Muscle layer of colon (tissue), 2 donors: ENCODE results near the gene ASB6.

Experiments used
- H3K27ac ChIP-seq: one replicate; pipeline ENCODE4 v1.7.0; 2013; ENCODE audit warnings: low read depth, mild to moderate bottlenecking, low read length, moderate library complexity
- H3K27me3 ChIP-seq, 2 donors: one replicate each; pipeline ENCODE4 v1.7.0; 2013; ENCODE audit warnings: low read length in 2 of 2, mild to moderate bottlenecking in 2 of 2; ENCODE audit not compliant: insufficient read depth in 2 of 2, control insufficient read depth in 1 of 2
- H3K36me3 ChIP-seq: one replicate; pipeline ENCODE4 v1.7.0; 2013; ENCODE audit warnings: mild to moderate bottlenecking, low read length; ENCODE audit not compliant: insufficient read depth
- H3K4me1 ChIP-seq: one replicate; pipeline ENCODE4 v1.7.0; 2013; ENCODE audit warnings: mild to moderate bottlenecking, low read length; ENCODE audit not compliant: insufficient read depth
- H3K4me3 ChIP-seq, 2 donors: one replicate each; pipeline ENCODE4 v1.7.0; 2013; ENCODE audit warnings: low read length in 2 of 2, low read depth in 1 of 2, mild to moderate bottlenecking in 1 of 2, moderate library complexity in 1 of 2
- H3K9ac ChIP-seq: one replicate; pipeline ENCODE4 v1.7.0; 2013; ENCODE audit warnings: low read length
- H3K9me3 ChIP-seq: one replicate; pipeline ENCODE4 v1.7.0; 2013; ENCODE audit warnings: mild to moderate bottlenecking, low read length
- donor health status: abdominal sarcoma.
- donor health status: Adenocarcinoma of cecum.

Gene ASB6

DNA sequence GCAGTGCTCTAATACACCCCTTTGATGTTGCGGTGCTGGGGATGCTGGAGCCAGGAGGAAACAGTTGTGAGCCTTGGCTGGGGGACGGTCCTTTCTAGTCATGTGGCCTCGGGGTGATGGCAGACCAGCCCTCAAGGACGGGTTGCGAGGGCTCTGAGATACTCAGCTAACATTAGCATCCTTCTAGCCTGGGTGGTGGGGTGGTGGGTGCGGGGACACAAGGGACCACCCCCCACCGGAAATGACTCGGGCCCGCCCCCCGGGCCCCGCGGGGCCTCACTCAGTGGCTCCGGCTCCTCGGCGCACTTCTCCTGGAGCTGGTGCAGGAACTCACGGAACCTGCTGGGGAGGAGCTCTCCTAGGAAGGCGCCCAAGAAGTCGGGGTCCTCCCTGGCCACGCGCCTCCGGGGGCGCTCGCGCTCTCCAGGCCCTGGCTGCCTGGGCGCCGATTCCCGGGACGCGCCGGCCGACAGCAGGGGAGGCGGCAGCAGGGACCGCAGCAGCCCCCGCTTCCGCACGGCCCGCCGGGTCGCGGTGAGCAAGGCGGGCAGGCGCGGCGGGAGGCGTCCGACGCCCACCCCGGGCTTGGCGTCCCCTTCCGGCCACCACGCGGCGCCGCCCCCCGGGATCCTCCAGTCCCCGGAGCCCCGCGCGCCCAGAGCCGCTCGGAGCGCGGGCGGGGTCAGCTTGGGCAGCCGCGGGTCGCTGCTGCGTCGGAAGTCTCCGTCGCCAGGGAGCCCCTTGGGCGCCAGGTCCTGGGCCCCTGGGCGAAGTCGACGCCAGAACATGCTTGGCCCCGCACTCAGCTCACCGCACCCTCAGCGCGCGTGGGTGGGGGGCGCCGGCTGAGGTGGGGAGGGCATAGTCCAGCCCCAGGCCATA is 21.9 kb downstream of the ASB6 start:
- Histone ChIP-seq H3K36me3 (no peaks in the 10 kb centered on the region), H3K4me3 (peak overlapping the region; percentile 45 to 55), H3K27me3 (peaks cover 0 to 3% of the 10 kb centered on the region in 2 donors), H3K27ac (no peak overlapping the region), H3K9me3 (no peaks in the 10 kb centered on the region), H3K9ac (no peak overlapping the region), H3K4me1 (peaks cover 9% of the 10 kb centered on the region)

GRCh38 chr9:129617167-129617566 is 24.8 kb downstream of the ASB6 start:
- H3K9me3 ChIP-seq, result no peaks in the 10 kb centered on the region
- no peaks in the 10 kb centered on the region for H3K36me3 ChIP-seq
- peaks cover 0 to 3% of the 10 kb centered on the region in 2 donors for H3K27me3 ChIP-seq
- H3K4me3 ChIP-seq, result no peak overlapping the region
- no peak overlapping the region for H3K27ac ChIP-seq
- H3K9ac ChIP-seq, result no peak overlapping the region
- peaks cover 6% of the 10 kb centered on the region for H3K4me1 ChIP-seq

- no peak overlapping the region for H3K27ac ChIP-seq
- H3K36me3 ChIP-seq, result no peaks in the 10 kb centered on the region
- H3K4me3 ChIP-seq, result no peak overlapping the region
- no peaks in the 10 kb centered on the region for H3K9me3 ChIP-seq
- peaks cover 10% of the 10 kb centered on the region for H3K4me1 ChIP-seq
- no peaks in the 10 kb centered on the region for H3K27me3 ChIP-seq
- H3K9ac ChIP-seq, result no peak overlapping the region
Observed at GRCh38 chr9:129615407-129616285, 26.3 kb downstream of the ASB6 start.

- Histone ChIP-seq H3K9me3 (no peaks in the 10 kb centered on the region), H3K4me3 (no peak overlapping the region), H3K9ac (no peak overlapping the region), H3K4me1 (peaks cover 9% of the 10 kb centered on the region), H3K36me3 (no peaks in the 10 kb centered on the region), H3K27ac (no peak overlapping the region), H3K27me3 (no peaks in the 10 kb centered on the region)
Observed at GRCh38 chr9:129614932-129615331, 27.0 kb downstream of the ASB6 start.

DNA sequence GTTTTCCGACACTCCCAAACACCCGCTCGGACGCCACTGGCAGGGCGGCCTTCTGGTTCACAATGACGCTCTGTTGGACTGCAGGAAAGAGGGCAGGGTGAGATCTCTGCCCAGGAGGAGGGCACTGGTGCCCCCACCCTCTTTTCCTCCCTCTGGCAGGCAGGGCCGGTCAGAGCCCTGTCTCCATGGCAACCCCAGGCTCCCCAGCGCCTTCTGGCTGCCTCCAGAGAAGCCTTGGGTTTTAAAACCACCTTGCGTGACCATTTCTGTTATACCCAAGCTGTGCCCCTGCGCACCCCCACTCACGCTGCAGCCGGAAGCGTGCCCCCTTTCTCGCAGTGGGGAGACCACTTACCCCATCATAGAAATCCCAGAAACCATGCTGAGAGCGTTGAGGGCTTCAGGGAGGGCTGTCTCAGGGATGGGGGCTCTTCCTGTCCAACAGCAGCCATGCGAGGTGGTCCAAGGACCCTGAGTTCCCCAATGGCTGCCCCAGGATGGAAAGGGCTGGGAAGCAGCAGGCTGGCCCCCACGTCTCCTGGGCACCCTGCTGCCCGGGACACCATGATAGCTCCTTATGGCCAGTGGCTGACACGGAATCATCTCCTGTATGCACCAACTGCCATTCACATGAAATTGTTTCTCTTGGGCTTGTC is 28.3 kb downstream of the ASB6 start:
- Histone ChIP-seq H3K9me3 (no peaks in the 10 kb centered on the region), H3K27me3 (no peaks in the 10 kb centered on the region), H3K4me1 (peaks cover 19% of the 10 kb centered on the region), H3K36me3 (no peaks in the 10 kb centered on the region), H3K9ac (no peak overlapping the region), H3K27ac (no peak overlapping the region), H3K4me3 (no peak overlapping the region)

DNA sequence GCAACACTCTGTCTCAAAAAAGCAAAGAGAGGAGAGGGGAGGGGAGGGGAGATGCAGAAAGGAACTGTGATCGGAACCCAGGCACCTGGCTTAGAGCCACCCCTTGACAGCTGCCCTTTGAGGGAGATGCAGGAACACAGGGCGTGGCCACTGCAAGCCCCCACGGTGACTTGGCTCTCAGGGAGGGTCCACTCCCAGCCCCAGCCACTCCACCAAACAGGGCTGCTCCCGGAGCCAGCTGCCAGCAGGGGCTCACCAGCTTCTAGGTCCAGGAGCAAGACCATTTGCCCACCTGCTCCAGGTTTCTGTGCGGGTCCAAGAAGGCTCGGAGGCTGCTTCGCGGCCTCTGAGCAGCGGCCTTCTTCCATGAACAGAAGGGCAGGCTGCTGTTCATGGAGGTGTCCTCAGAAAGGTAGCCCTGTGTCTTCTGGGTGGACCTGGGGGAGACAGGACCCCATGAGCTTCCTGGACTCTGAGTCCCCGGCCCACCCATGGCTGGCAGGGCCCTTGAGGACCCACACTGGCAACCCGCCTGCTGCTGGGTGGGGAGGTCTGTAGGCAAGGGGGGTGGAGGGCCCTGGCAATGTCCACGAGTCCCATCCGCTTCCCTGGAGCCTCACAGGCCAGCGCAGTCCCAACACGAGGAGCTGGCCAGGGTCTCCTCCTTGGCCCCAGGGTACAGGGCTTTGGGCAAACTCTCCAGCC is 29.0 kb downstream of the ASB6 start:
- Histone ChIP-seq H3K27me3 (no peaks in the 10 kb centered on the region), H3K9me3 (no peaks in the 10 kb centered on the region), H3K27ac (no peak overlapping the region), H3K4me3 (no peak overlapping the region), H3K4me1 (peaks cover 20% of the 10 kb centered on the region), H3K36me3 (no peaks in the 10 kb centered on the region), H3K9ac (no peak overlapping the region)

GRCh38 chr9:129612123-129612522 is 29.8 kb downstream of the ASB6 start:
- Histone ChIP-seq H3K36me3 (no peaks in the 10 kb centered on the region), H3K9me3 (no peaks in the 10 kb centered on the region), H3K9ac (no peak overlapping the region), H3K4me3 (no peak overlapping the region), H3K27ac (no peak overlapping the region), H3K27me3 (no peaks in the 10 kb centered on the region), H3K4me1 (peaks cover 28% of the 10 kb centered on the region)

- H3K9me3 ChIP-seq, result no peaks in the 10 kb centered on the region
- peak overlapping the region; percentile 55 to 81 for H3K4me3 ChIP-seq
- H3K4me1 ChIP-seq, result peaks cover 32% of the 10 kb centered on the region
- H3K27me3 ChIP-seq, result no peaks in the 10 kb centered on the region
- H3K27ac ChIP-seq, result peak overlapping the region; percentile 80
- H3K9ac ChIP-seq, result peak overlapping the region; percentile 83
- no peaks in the 10 kb centered on the region for H3K36me3 ChIP-seq
Observed at GRCh38 chr9:129611307-129611800, 30.6 kb downstream of the ASB6 start.

DNA sequence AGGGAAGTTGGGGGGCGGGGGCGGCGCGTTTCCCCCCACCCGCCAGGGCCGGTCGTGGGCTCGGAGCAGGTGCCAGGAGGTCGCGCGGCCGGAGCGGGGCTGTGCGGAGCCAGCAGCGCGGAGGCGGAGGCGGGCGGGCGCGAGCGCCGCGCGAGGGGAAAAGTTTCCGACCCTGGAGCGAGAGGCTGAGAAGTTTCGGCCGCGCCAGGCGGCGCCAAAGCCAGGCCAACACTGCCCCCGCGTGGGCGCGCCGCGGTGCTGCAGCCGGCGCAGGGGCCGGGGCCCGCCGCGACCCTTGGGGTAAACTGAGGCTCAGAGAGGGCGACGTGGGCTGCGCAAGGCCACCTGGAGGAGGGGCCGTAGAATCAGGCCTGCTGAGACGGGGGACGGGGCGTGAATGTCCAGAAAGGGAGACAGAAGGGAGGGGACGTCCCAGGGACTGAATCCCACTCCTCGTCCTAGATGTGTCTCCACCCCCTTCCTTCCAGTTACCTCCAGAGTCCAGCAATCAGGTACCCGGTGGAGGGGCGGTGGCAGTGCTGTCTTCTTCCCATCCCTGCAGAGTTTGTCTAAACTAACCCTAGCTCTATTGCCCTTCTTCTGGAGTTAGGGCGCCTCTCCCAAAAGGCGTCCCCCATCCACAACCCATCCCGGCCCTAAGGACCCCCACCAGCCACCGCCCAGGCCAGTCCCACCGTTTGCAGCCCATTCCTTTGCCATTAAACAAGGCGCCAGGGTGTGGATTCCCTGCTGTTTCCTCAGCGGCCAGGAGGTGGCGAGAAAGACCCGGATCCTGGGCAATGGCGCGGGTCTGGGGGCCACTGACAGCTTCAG is 31.3 kb downstream of the ASB6 start:
- H3K9ac ChIP-seq, result peak overlapping the region; percentile 83
- peak overlapping the region; percentile 80 for H3K27ac ChIP-seq
- H3K9me3 ChIP-seq, result no peaks in the 10 kb centered on the region
- H3K36me3 ChIP-seq, result no peaks in the 10 kb centered on the region
- H3K4me3 ChIP-seq, result peak overlapping the region; percentile 55 to 81
- H3K27me3 ChIP-seq, result no peaks in the 10 kb centered on the region
- peaks cover 32% of the 10 kb centered on the region for H3K4me1 ChIP-seq

- H3K27ac ChIP-seq, result peak overlapping the region; percentile 80
Observed at GRCh38 chr9:129610213-129610472, 31.8 kb downstream of the ASB6 start.

More at GRCh38 chr9:129610213-129610472, 31.8 kb downstream of the ASB6 start:
- Histone ChIP-seq H3K4me3 (peak overlapping the region; percentile 55 to 81), H3K27me3 (no peaks in the 10 kb centered on the region), H3K36me3 (no peaks in the 10 kb centered on the region), H3K4me1 (peaks cover 32% of the 10 kb centered on the region), H3K9me3 (no peaks in the 10 kb centered on the region), H3K9ac (peak overlapping the region; percentile 83)
